NCI-H69 (cell line): ENCODE data around the gene UGT2B7.
"Not testable (repeated sequence)": the region's sequence is repeated elsewhere in the genome, so short reads cannot be mapped to it uniquely, and the experiment has no call there.

Source experiments
- DNase-seq: peaks from one replicate; lab custom pipeline; 2025; lab: John Stamatoyannopoulos, UW

The UGT2B7 gene

GRCh38 chr4:69088473-69088872 lies 7.8 kb upstream of the UGT2B7 start:
- DNase-seq, result no peak

GRCh38 chr4:69089388-69089787 lies 6.9 kb upstream of the UGT2B7 start:
- DNase-seq, result no peak

GRCh38 chr4:69092190-69092589 lies 4.1 kb upstream of the UGT2B7 start:
- DNase-seq, result peak; percentile 71

GRCh38 chr4:69092980-69093568 lies 3.2 kb upstream of the UGT2B7 start:
- DNase-seq, result no peak

GRCh38 chr4:69093681-69094080 lies 2.6 kb upstream of the UGT2B7 start:
- DNase-seq, result no peak

- DNase-seq, result peak; percentile 12
Observed at GRCh38 chr4:69095301-69095731, 958 bp upstream of the UGT2B7 start.

- no peak for DNase-seq
Observed at GRCh38 chr4:69096810-69097209, 536 bp downstream of the UGT2B7 start.

- DNase-seq, result peak; percentile 4
Observed at GRCh38 chr4:69098470-69098869, 2.2 kb downstream of the UGT2B7 start.

- DNase-seq, result no peak
Observed at GRCh38 chr4:69099910-69100309, 3.6 kb downstream of the UGT2B7 start.

GRCh38 chr4:69102668-69103067 lies 6.4 kb downstream of the UGT2B7 start:
- DNase-seq, result not testable (repeated sequence)

GRCh38 chr4:69104719-69105275 lies 8.5 kb downstream of the UGT2B7 start:
- DNase-seq, result no peak

- DNase-seq, result not testable (repeated sequence)
Observed at GRCh38 chr4:69115151-69115850, 19.0 kb downstream of the UGT2B7 start.

- no peak for DNase-seq
Observed at GRCh38 chr4:69115851-69116213, 19.6 kb downstream of the UGT2B7 start.

GRCh38 chr4:69116645-69117321 lies 20.5 kb downstream of the UGT2B7 start:
- no peak for DNase-seq

- no peak for DNase-seq
Observed at GRCh38 chr4:69120870-69121269, 24.6 kb downstream of the UGT2B7 start.

GRCh38 chr4:69122476-69122875 lies 26.2 kb downstream of the UGT2B7 start:
- DNase-seq, result no peak

- DNase-seq, result no peak
Observed at GRCh38 chr4:69124941-69125340, 28.7 kb downstream of the UGT2B7 start.

- no peak for DNase-seq
Observed at GRCh38 chr4:69126024-69126423, 29.8 kb downstream of the UGT2B7 start.

GRCh38 chr4:69133993-69134392 lies 37.7 kb downstream of the UGT2B7 start:
- no peak for DNase-seq

- DNase-seq, result no peak
Observed at GRCh38 chr4:69134471-69134870, 38.2 kb downstream of the UGT2B7 start.

- no peak for DNase-seq
Observed at GRCh38 chr4:69141320-69141719, 45.0 kb downstream of the UGT2B7 start.

GRCh38 chr4:69147334-69147733 lies 51.1 kb downstream of the UGT2B7 start:
- DNase-seq, result peak; percentile 0

GRCh38 chr4:69154021-69154420 lies 57.7 kb downstream of the UGT2B7 start:
- DNase-seq, result no peak
